Panc1 (cell line): ENCODE data around the gene GATB.

ENCODE experiments used
- CTCF ChIP-seq: fragments of 450-650 bp; IDR thresholded peaks from 2 replicates; pipeline ENCODE4 v1.5.1; 2017; ENCODE audit warnings: mild to moderate bottlenecking
- REST ChIP-seq, 2 experiments: IDR thresholded peaks; 2 replicates each; pipeline ENCODE4 v1.6.1; 2011 to 2012; ENCODE audit warnings: low read depth in 2 of 2, control low read depth in 1 of 2, low read length in 1 of 2, mild to moderate bottlenecking in 1 of 2, moderate library complexity in 1 of 2; ENCODE audit not compliant: insufficient read depth in 1 of 2

GRCh38 chr4:151703401-151703800, 57.4 kb downstream of the GATB start:
- no peak for TF ChIP-seq CTCF
- TF ChIP-seq REST (IDR thresholded peaks at IDR 0.05; ENCODE audit: insufficient read depth in 1 of 2, low read depth in 2 of 2, low read length in 1 of 2) = no peak
